Loucy (cell line): ENCODE measurements around the gene THEMIS.

Source experiments
- H2AFZ ChIP-seq: fragments of 200-600 bp; sonication (generic); 2 replicates; pipeline ENCODE4 v1.6.0; 2016; ENCODE audit warnings: antibody characterized with exemption, mild to moderate bottlenecking, low read length, moderate library complexity
- H3F3A ChIP-seq: fragments of 200-600 bp; 2 replicates; pipeline ENCODE4 v1.6.0; 2016; ENCODE audit warnings: antibody characterized with exemption, low read depth, mild to moderate bottlenecking
- H3K27me3 ChIP-seq: fragments of 200-600 bp; sonication (generic); 2 replicates; pipeline ENCODE4 v1.6.1; 2014; ENCODE audit warnings: low read length, mild to moderate bottlenecking; ENCODE audit not compliant: insufficient read depth, poor library complexity, severe bottlenecking
- H3K36me3 ChIP-seq: fragments of 200-600 bp; sonication (generic); 2 replicates; pipeline ENCODE4 v1.6.1; 2016; ENCODE audit warnings: low read length; ENCODE audit not compliant: insufficient read depth
- H3K4me1 ChIP-seq: fragments of 200-600 bp; sonication (generic); 2 replicates; pipeline ENCODE4 v1.5.1; 2014; ENCODE audit warnings: low read length, mild to moderate bottlenecking; ENCODE audit not compliant: insufficient read depth, poor library complexity, severe bottlenecking
- H3K4me2 ChIP-seq: fragments of 200-600 bp; sonication (generic); 2 replicates; pipeline ENCODE4 v1.6.0; 2014; ENCODE audit warnings: antibody characterized with exemption, low read length, low read depth, mild to moderate bottlenecking; ENCODE audit not compliant: poor library complexity, severe bottlenecking
- H3K4me3 ChIP-seq: fragments of 200-600 bp; sonication (generic); 2 replicates; pipeline ENCODE4 v1.5.1; 2014; ENCODE audit warnings: low read length, mild to moderate bottlenecking, mixed read lengths; ENCODE audit not compliant: poor library complexity, severe bottlenecking
- H3K79me2 ChIP-seq: fragments of 200-600 bp; sonication (generic); 2 replicates; pipeline ENCODE4 v1.6.1; 2014; ENCODE audit warnings: low read length; ENCODE audit not compliant: insufficient read depth
- H3K9ac ChIP-seq: fragments of 200-600 bp; sonication (generic); 2 replicates; pipeline ENCODE4 v1.6.0; 2014; ENCODE audit warnings: mild to moderate bottlenecking, low read depth, low read length, moderate library complexity; ENCODE audit not compliant: poor library complexity, severe bottlenecking
- H3K9me2 ChIP-seq: fragments of 200-600 bp; sonication (generic); replicated peaks from 2 replicates; pipeline ENCODE4 v1.6.1; 2016; ENCODE audit warnings: low read depth, low read length, mixed read lengths
- H3K9me3 ChIP-seq: fragments of 200-600 bp; sonication (generic); 2 replicates; pipeline ENCODE4 v1.6.1; 2014; ENCODE audit warnings: mild to moderate bottlenecking, antibody characterized with exemption, low read length, low read depth; ENCODE audit not compliant: insufficient read depth
- H4K20me1 ChIP-seq: fragments of 200-600 bp; sonication (generic); 2 replicates; pipeline ENCODE4 v1.6.0; 2014; ENCODE audit warnings: antibody characterized with exemption, low read length, mild to moderate bottlenecking; ENCODE audit not compliant: insufficient read depth, poor library complexity, severe bottlenecking
- CTCF ChIP-seq: fragments of 200-600 bp; sonication (generic); conservative IDR thresholded peaks from 2 replicates; pipeline ENCODE4 v1.5.1; 2014; ENCODE audit warnings: mild to moderate bottlenecking, antibody characterized with exemption, low read length
- EZH2phosphoT487 ChIP-seq: fragments of 200-600 bp; IDR thresholded peaks from 2 replicates; pipeline ENCODE4 v1.6.1; 2018; ENCODE audit warnings: antibody characterized with exemption, mild to moderate bottlenecking, moderate library complexity, borderline replicate concordance

Gene THEMIS

GRCh38 chr6:127811900-127812570, 88.8 kb downstream of the THEMIS start:
- H3K36me3 ChIP-seq, result peaks cover 55% of the 10 kb centered on the region; the same call in 1 of the 2 replicates
- H3K9me2 ChIP-seq, result no peaks in the 10 kb centered on the region
- H3K9me3 ChIP-seq, result no peaks in the 10 kb centered on the region

GRCh38 chr6:127807806-127808517, 92.9 kb downstream of the THEMIS start:
- Histone ChIP-seq H3K4me1 (peaks cover 13% of the 10 kb centered on the region), H3K9ac (no peak overlapping the region), H3K9me3 (no peaks in the 10 kb centered on the region), H3F3A (no peaks in the 10 kb centered on the region), H2AFZ (no peak overlapping the region), H3K79me2 (peaks cover 83% of the 10 kb centered on the region), H4K20me1 (no peaks in the 10 kb centered on the region), H3K27me3 (no peaks in the 10 kb centered on the region), H3K4me3 (no peak overlapping the region), H3K36me3 (peaks cover 65% of the 10 kb centered on the region; the same call in 1 of the 2 replicates), H3K9me2 (no peaks in the 10 kb centered on the region), H3K4me2 (no peak overlapping the region)
- no peak for TF ChIP-seq CTCF
- no peak for TF ChIP-seq EZH2phosphoT487

More at GRCh38 chr6:127811900-127812570, 88.8 kb downstream of the THEMIS start:
- Histone ChIP-seq H3K27me3 (no peaks in the 10 kb centered on the region), H4K20me1 (no peaks in the 10 kb centered on the region), H3K79me2 (peaks cover 81% of the 10 kb centered on the region), H3K4me3 (no peak overlapping the region), H3K4me2 (no peak overlapping the region), H3K9ac (no peak overlapping the region), H3F3A (no peaks in the 10 kb centered on the region), H3K4me1 (peaks cover 13% of the 10 kb centered on the region), H2AFZ (no peak overlapping the region)
- no peak for TF ChIP-seq CTCF
- no peak for TF ChIP-seq EZH2phosphoT487

- Histone ChIP-seq H3K9ac (no peak overlapping the region), H3K4me2 (no peak overlapping the region), H3K4me1 (peaks cover 27% of the 10 kb centered on the region), H3K36me3 (peaks cover 35% of the 10 kb centered on the region; the same call in 1 of the 2 replicates), H2AFZ (no peak overlapping the region), H3K9me3 (no peaks in the 10 kb centered on the region), H4K20me1 (peaks cover 8% of the 10 kb centered on the region), H3K4me3 (no peak overlapping the region), H3K27me3 (no peaks in the 10 kb centered on the region), H3K79me2 (peaks cover 44% of the 10 kb centered on the region; the same call in 1 of the 2 replicates), H3F3A (no peaks in the 10 kb centered on the region), H3K9me2 (no peaks in the 10 kb centered on the region)
- TF ChIP-seq CTCF (no peak), EZH2phosphoT487 (no peak)
Observed at GRCh38 chr6:127796713-127797112, 104.1 kb downstream of the THEMIS start.
